Central memory CD8-positive, alpha-beta T cell (primary cell): ENCODE data around the gene SUGCT.

Experiments used
- ATAC-seq: fragments of 150-1000 bp; cut with Tn5 transposase; replicated peaks from 2 replicates; pipeline ENCODE4 v1.10.0; 2022; ENCODE audit warnings: mild to moderate bottlenecking, moderate FRiP score, moderate number of reproducible peaks; ENCODE audit not compliant: poor library complexity, severe bottlenecking; ENCODE audit errors: extremely low read depth
- DNase-seq, 2 donors: peaks; one replicate each; pipeline ENCODE4 v3.0.0; 2021; ENCODE audit warnings: low spot score in 2 of 2
- H3K27ac Mint-ChIP-seq: one replicate; pipeline ENCODE4 v1.8.0; 2022; ENCODE audit warnings: low read depth, mild to moderate bottlenecking, moderate library complexity, mixed read lengths
- H3K27me3 Mint-ChIP-seq: one replicate; pipeline ENCODE4 v1.8.0; 2022; ENCODE audit warnings: mixed read lengths
- H3K36me3 Mint-ChIP-seq: one replicate; pipeline ENCODE4 v1.8.0; 2022; ENCODE audit warnings: mild to moderate bottlenecking, moderate library complexity, mixed read lengths; ENCODE audit not compliant: insufficient read depth
- H3K4me1 Mint-ChIP-seq: one replicate; pipeline ENCODE4 v1.8.0; 2022; ENCODE audit warnings: mixed read lengths
- H3K4me3 Mint-ChIP-seq: one replicate; pipeline ENCODE4 v1.8.0; 2022; ENCODE audit warnings: mild to moderate bottlenecking, moderate library complexity, mixed read lengths
- H3K9me3 Mint-ChIP-seq: one replicate; pipeline ENCODE4 v1.8.0; 2022; ENCODE audit warnings: mixed read lengths

SUGCT gene

DNA sequence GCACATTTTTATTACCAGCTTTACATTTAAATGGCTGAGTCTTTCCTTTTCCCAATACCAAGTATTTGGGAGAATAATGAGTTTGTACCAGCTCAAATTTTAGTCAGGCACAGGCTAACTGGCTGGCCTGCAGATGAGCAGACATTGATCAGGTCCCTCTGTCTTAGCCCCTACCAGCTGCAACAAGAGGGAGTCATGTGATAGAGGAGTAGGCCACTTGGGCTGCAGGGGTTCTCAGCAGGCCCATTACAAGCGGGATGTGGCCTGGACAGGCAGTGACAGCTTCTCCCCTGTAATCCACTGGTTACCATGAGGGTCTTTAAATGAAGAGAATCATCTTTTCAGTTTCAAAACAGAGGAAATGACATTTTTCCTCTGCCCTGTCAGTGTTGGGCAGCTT lies 283.6 kb downstream of the SUGCT start:
- Mint-ChIP-seq H3K4me3 (no peak overlapping the region), H3K4me1 (no peaks in the 10 kb centered on the region), H3K9me3 (peaks cover 14% of the 10 kb centered on the region), H3K36me3 (peaks cover 4% of the 10 kb centered on the region), H3K27me3 (no peaks in the 10 kb centered on the region), H3K27ac (no peak overlapping the region)
- DNase-seq (no peak), ATAC-seq (no peak)

DNA sequence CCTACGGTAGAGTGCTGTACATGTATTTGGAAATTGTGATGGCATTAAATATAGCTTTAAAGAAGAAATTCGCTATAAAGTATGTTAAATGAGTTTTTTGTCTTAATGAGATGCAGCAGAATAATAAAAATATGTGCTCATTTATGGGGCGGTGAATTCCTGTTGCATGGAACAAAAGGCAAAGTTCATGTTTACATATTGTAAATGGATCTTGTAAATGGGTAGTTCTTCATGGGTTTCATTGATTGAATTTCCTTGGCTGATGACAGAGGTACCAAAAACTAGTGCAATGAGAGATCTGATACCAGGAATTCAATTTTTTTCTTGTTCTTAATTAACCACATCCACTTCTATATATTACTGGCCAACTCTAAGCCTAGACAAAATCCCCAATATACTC lies 284.2 kb downstream of the SUGCT start:
- ATAC-seq, result no peak
- Mint-ChIP-seq H3K9me3 (peaks cover 14% of the 10 kb centered on the region), H3K4me1 (no peaks in the 10 kb centered on the region), H3K27ac (no peak overlapping the region), H3K27me3 (no peaks in the 10 kb centered on the region), H3K36me3 (peaks cover 4% of the 10 kb centered on the region), H3K4me3 (no peak overlapping the region)
- no peak for DNase-seq

GRCh38 chr7:40419806-40420205 lies 285.0 kb downstream of the SUGCT start:
- H3K4me1 Mint-ChIP-seq, result no peaks in the 10 kb centered on the region
- H3K4me3 Mint-ChIP-seq, result no peak overlapping the region
- H3K27me3 Mint-ChIP-seq, result no peaks in the 10 kb centered on the region
- ATAC-seq (no peak), DNase-seq (no peak)
- no peak overlapping the region for H3K27ac Mint-ChIP-seq
- H3K9me3 Mint-ChIP-seq, result peaks cover 14% of the 10 kb centered on the region
- H3K36me3 Mint-ChIP-seq, result peaks cover 4% of the 10 kb centered on the region

GRCh38 chr7:40421433-40421832 lies 286.6 kb downstream of the SUGCT start:
- no peak for ATAC-seq
- no peaks in the 10 kb centered on the region for H3K4me1 Mint-ChIP-seq

DNA sequence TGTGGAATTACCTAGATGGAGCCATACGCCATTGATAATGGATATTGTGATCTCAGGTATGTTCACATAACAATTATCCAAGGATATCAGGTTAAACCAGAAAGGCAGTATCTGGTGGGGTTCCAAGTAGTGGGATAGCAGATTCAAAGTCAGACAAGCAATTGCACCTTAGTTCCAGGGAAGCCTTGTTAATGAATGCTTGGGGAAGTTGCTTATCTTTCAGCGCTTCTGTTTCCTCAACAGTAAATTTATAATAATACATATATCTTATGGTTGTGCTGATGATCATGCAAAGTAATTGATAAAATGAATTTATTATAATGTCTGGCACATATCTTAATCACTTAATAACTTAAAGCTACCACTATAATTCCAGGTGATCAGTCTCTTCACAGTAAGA lies 290.9 kb downstream of the SUGCT start:
- DNase-seq, result no peak
- no peak overlapping the region for H3K4me3 Mint-ChIP-seq
- H3K27ac Mint-ChIP-seq, result no peak overlapping the region
- H3K4me1 Mint-ChIP-seq, result no peaks in the 10 kb centered on the region
- ATAC-seq, result no peak
- peaks cover 15% of the 10 kb centered on the region for H3K9me3 Mint-ChIP-seq
- H3K36me3 Mint-ChIP-seq, result peaks cover 1% of the 10 kb centered on the region
- no peaks in the 10 kb centered on the region for H3K27me3 Mint-ChIP-seq

More at GRCh38 chr7:40421433-40421832, 286.6 kb downstream of the SUGCT start:
- H3K9me3 Mint-ChIP-seq, result peaks cover 14% of the 10 kb centered on the region
- H3K36me3 Mint-ChIP-seq, result peaks cover 2% of the 10 kb centered on the region
- no peak overlapping the region for H3K4me3 Mint-ChIP-seq
- DNase-seq, result no peak
- H3K27ac Mint-ChIP-seq, result no peak overlapping the region
- no peaks in the 10 kb centered on the region for H3K27me3 Mint-ChIP-seq

- Mint-ChIP-seq H3K36me3 (peaks cover 1% of the 10 kb centered on the region), H3K27ac (no peak overlapping the region), H3K4me1 (no peaks in the 10 kb centered on the region), H3K9me3 (peaks cover 14% of the 10 kb centered on the region), H3K27me3 (no peaks in the 10 kb centered on the region), H3K4me3 (no peak overlapping the region)
- ATAC-seq (no peak), DNase-seq (no peak)
These were observed 293.6 kb downstream of the SUGCT start for GRCh38 chr7:40428421-40428820.

GRCh38 chr7:40429826-40430225 lies 295.0 kb downstream of the SUGCT start:
- no peaks in the 10 kb centered on the region for H3K27me3 Mint-ChIP-seq
- H3K9me3 Mint-ChIP-seq, result peaks cover 14% of the 10 kb centered on the region
- H3K27ac Mint-ChIP-seq, result no peak overlapping the region
- DNase-seq (no peak), ATAC-seq (no peak)
- no peaks in the 10 kb centered on the region for H3K4me1 Mint-ChIP-seq
- H3K36me3 Mint-ChIP-seq, result peaks cover 1% of the 10 kb centered on the region
- no peak overlapping the region for H3K4me3 Mint-ChIP-seq

DNA sequence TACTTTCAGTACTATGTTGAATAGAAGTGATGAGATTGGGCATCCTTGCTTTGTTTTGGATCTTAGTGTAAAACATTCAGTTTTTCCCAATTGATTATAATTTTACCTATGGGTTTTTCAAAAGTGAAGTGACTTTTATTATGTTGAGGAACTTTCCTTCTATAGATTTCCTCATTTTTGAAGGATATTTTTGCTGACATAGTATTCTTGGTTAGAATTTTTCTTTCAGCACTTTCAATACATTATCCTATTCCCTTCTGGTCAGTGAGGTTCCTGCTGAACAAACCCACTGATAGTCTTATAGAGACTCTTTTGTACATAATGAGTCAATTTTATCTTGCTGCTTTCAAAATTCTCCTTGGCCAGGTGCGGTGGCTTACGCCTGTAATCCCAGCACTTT lies 297.2 kb downstream of the SUGCT start:
- H3K9me3 Mint-ChIP-seq, result peaks cover 14% of the 10 kb centered on the region
- no peaks in the 10 kb centered on the region for H3K4me1 Mint-ChIP-seq
- no peak overlapping the region for H3K27ac Mint-ChIP-seq
- DNase-seq (no peak), ATAC-seq (no peak)
- no peak overlapping the region for H3K4me3 Mint-ChIP-seq
- H3K27me3 Mint-ChIP-seq, result no peaks in the 10 kb centered on the region
- peaks cover 1% of the 10 kb centered on the region for H3K36me3 Mint-ChIP-seq

GRCh38 chr7:40436710-40437109 lies 301.9 kb downstream of the SUGCT start:
- H3K27me3 Mint-ChIP-seq, result no peaks in the 10 kb centered on the region
- no peak for DNase-seq
- no peak for ATAC-seq
- H3K4me3 Mint-ChIP-seq, result no peak overlapping the region
- peaks cover 32% of the 10 kb centered on the region for H3K9me3 Mint-ChIP-seq
- no peaks in the 10 kb centered on the region for H3K36me3 Mint-ChIP-seq
- no peaks in the 10 kb centered on the region for H3K4me1 Mint-ChIP-seq
- H3K27ac Mint-ChIP-seq, result no peak overlapping the region

DNA sequence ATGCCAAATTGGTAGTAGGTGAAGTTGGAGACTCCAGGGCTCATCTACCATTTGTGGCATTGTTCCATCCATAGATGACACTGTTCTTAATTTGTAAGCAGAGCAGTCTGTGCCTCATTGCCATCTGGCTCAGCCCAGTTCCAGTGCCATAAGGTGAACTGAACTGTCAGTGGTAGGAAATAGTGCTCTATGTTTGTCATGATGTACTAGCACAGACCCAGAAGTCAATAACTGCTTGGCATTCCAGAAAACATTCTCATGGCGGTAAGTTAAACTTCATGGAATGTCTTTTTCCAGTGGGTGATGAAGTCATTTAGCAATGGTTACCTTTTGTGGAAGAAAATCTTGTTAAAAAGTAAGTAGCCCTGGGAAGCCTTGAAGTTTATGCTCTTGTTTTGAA lies 302.7 kb downstream of the SUGCT start:
- DNase-seq (no peak), ATAC-seq (no peak)
- no peaks in the 10 kb centered on the region for H3K36me3 Mint-ChIP-seq
- H3K4me3 Mint-ChIP-seq, result no peak overlapping the region
- no peak overlapping the region for H3K27ac Mint-ChIP-seq
- no peaks in the 10 kb centered on the region for H3K27me3 Mint-ChIP-seq
- H3K9me3 Mint-ChIP-seq, result peaks cover 32% of the 10 kb centered on the region
- H3K4me1 Mint-ChIP-seq, result no peaks in the 10 kb centered on the region

DNA sequence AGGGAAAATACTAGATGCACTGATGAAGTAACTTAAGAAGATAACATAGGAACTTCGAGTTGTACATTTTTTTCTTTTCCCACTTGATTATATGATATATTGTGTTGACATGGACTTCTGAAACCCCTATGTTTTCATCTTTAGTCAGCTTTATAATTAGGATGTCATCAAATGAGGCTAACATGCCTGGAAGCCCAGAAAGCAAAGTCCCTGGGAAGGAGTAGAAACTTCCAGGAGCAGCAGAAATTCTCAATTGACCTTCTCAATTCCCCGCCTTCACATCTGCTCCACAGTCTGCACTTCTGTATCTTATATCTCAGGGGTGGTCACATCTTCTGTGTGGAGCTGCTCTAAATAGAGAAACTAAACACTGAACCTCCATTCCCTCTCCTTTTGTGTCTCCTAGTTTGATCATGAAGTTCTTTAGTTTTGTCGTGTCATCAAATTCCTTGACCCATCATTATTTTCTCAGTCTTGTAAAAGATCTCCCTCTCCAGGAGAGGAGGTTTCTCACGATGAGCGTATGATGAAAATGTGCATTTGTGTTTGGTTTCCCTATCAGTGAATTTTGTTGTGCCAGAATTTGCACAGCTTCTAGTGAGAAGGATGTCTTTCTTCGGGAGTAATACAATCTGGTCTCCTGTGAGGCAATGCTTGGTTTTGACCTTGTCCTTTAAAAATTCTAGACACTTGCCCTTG lies 303.3 kb downstream of the SUGCT start:
- H3K4me1 Mint-ChIP-seq, result no peaks in the 10 kb centered on the region
- H3K9me3 Mint-ChIP-seq, result peaks cover 27% of the 10 kb centered on the region
- no peak overlapping the region for H3K4me3 Mint-ChIP-seq
- no peaks in the 10 kb centered on the region for H3K27me3 Mint-ChIP-seq
- H3K36me3 Mint-ChIP-seq, result no peaks in the 10 kb centered on the region
- H3K27ac Mint-ChIP-seq, result no peak overlapping the region
- DNase-seq (no peak), ATAC-seq (no peak)

DNA sequence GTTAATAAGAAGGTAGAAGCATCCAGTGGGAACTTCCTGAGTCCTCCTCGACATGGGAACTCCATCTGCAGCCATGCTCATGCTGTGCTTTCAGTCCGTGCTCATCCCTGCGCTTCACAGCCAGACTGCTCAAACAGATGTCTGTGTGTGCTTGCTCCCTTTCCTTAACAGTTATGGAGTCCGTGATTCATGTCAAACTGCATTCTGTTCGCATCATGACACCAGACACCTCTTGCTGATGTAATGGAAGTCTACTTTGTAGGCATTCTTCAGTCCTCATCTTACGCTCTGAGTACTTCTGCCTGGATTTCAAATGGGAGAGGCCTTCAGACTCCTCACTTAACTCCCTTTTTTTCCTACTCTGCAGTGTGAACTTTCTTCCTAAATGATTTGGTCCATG lies 304.9 kb downstream of the SUGCT start:
- H3K27ac Mint-ChIP-seq, result no peak overlapping the region
- H3K27me3 Mint-ChIP-seq, result no peaks in the 10 kb centered on the region
- H3K4me3 Mint-ChIP-seq, result no peak overlapping the region
- ATAC-seq, result no peak
- no peaks in the 10 kb centered on the region for H3K4me1 Mint-ChIP-seq
- H3K36me3 Mint-ChIP-seq, result no peaks in the 10 kb centered on the region
- peaks cover 28% of the 10 kb centered on the region for H3K9me3 Mint-ChIP-seq
- DNase-seq, result no peak

- no peaks in the 10 kb centered on the region for H3K27me3 Mint-ChIP-seq
- DNase-seq, result no peak
- no peak overlapping the region for H3K27ac Mint-ChIP-seq
- no peak overlapping the region for H3K4me3 Mint-ChIP-seq
- no peaks in the 10 kb centered on the region for H3K36me3 Mint-ChIP-seq
- no peaks in the 10 kb centered on the region for H3K4me1 Mint-ChIP-seq
- no peak for ATAC-seq
- peaks cover 11% of the 10 kb centered on the region for H3K9me3 Mint-ChIP-seq
These were observed 312.5 kb downstream of the SUGCT start for GRCh38 chr7:40447345-40447744.
